Measurements from ENCODE around the gene CLCF1. TPM values are rescaled to one million over a fixed set of nuclear protein-coding genes. Genes with fewer than 3 reads are reported as not detected.

CLCF1 gene
- total and polyA plus RNA-seq, 8 donors, result 1.3 to 11.2 (median 2.6) TPM

DNA sequence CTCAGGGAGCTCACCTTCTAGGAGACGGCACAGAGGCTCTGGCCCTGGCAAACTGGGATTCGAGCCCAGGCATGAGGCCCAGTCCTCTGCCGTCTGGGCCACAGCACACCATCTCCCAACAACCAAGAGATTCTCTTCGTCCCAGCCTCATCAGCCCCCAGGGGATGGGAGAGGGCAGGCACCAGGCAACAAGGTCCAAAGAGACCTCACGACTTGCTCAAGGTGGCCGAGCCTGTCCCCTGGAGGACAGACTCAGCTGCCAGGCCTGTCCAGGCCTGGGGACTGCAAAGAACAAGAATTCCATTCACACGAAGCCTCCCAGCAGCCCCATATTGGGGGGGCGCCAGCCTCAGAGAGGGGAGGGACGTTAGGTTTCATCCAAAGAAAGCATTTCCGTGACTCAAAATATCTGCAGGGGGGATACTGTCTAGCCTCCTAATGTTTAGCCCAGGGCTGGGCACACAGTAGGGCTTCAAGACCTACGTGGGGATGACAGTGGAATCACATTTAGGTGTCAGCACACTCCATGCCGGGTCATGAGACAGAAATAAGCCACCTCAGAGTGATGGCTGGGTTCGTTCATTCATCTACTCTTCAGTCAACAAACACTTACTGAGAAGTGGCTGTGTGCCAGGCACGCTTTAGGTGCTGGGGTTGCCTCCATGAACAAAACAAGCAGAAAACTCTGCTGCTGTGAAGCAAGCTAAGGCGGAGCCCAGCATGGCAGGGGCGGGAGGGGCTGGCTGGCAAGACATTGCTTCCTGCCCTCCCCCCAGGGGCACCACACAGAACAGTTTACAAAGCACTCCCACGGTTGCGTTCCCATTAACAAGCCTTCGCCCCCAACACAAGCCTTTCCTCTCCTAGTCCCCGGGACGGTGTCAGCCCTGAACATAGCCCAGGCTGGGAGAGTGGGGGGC lies 43.3 kb upstream of the CLCF1 start:
- H3K27ac ChIP-seq, result no peak overlapping the region
- no peaks in the 10 kb centered on the region for H3K36me3 ChIP-seq
- H3K9me3 ChIP-seq, result no peaks in the 10 kb centered on the region
- no peak overlapping the region for H3K4me3 ChIP-seq
- 61 to 64% methylated on average over 19 to 21 of the region's 21 CpGs for WGBS, 2 donors
- peaks cover 0 to 14% (median 13%) of the 10 kb centered on the region in 3 donors for H3K4me1 ChIP-seq
- H3K27me3 ChIP-seq, result no peaks in the 10 kb centered on the region
- intact Hi-C loops (cut with DNase I), result loop anchor here in 1 of 3 donors (10.0 kb wide), 1 partner anchor 88 kb away; the partner anchor contains the start of genes CDK2AP2 and PITPNM1
- DNase-seq (peak in 2 of 6 donors; percentile 68 to 74), ATAC-seq (no peak), FAIRE-seq (no peak)
- TF ChIP-seq, protein P1, sequence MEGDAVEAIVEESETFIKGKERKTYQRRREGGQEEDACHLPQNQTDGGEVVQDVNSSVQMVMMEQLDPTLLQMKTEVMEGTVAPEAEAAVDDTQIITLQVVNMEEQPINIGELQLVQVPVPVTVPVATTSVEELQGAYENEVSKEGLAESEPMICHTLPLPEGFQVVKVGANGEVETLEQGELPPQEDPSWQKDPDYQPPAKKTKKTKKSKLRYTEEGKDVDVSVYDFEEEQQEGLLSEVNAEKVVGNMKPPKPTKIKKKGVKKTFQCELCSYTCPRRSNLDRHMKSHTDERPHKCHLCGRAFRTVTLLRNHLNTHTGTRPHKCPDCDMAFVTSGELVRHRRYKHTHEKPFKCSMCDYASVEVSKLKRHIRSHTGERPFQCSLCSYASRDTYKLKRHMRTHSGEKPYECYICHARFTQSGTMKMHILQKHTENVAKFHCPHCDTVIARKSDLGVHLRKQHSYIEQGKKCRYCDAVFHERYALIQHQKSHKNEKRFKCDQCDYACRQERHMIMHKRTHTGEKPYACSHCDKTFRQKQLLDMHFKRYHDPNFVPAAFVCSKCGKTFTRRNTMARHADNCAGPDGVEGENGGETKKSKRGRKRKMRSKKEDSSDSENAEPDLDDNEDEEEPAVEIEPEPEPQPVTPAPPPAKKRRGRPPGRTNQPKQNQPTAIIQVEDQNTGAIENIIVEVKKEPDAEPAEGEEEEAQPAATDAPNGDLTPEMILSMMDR (IDR thresholded peaks at IDR 0.05), result no peak

DNA sequence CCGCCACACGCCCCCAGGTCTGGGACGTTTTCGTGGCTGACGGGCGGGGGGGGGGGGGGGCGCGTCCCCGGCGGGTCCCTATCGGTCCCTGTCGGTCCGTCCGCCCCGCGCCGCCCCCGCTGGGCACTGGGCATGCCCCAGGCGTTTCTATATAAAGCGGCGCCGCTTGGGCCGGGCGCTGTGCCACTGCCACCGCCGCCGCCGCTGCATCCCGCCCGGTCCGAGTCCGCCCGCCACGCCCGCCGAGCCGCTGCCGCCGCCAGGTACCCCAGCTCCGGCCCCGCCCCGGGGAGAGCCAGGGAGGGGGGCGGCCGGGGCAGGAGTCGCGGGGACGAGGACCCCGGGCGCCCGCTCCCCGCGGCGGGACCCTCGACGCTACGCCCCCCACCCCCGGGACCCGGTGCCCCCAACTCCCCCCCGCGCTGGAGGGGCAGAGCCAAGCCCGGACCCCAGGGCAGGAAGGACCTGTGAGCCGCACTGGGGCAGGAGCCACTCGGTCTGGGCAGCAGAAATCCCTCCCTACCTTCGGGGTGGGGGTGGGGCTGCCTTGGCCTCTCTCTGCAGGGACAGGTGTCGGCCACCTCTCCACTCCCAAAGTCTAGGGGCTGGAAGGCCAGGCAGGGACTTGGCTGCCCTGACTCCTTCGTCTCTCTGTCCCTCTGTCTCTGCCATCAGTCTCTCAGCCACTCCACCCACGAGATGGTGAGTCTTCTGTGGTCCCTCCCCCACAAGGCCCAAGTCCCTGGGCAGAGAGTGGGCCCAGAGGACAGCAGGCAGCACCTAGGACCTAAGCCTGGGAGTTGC lies 42.3 kb upstream of the CLCF1 start, which contains the start of gene CARNS1:
Gene CARNS1 (plus strand): TSS at position 178 of the 804 bp plus-strand sequence. CDS start 522 bp downstream, at position 700.
- DNase-seq (peak in 4 of 6 donors; percentile 46 to 86 (median 63)), ATAC-seq (peak in 2 of 4 donors; percentile 18 to 34), FAIRE-seq (no peak)
- Histone ChIP-seq H3K36me3 (no peaks in the 10 kb centered on the region), H3K4me1 (peaks cover 0 to 14% (median 13%) of the 10 kb centered on the region in 3 donors), H3K9me3 (no peaks in the 10 kb centered on the region), H3K4me3 (peak within 1 kb of the TSS; percentile 12 to 44 (median 28)), H3K27ac (no peak within 1 kb of the TSS), H3K27me3 (no peaks in the 10 kb centered on the region)
- 2 to 5% methylated on average over 22 to 67 of the region's 67 CpGs for WGBS, 2 donors
- TF ChIP-seq, protein P1 (IDR thresholded peaks at IDR 0.05), result no peak
- intact Hi-C loops (cut with DNase I), result loop anchor here in 1 of 3 donors (10.0 kb wide), 1 partner anchor 89 kb away; the partner anchor contains the start of genes CDK2AP2 and PITPNM1

DNA sequence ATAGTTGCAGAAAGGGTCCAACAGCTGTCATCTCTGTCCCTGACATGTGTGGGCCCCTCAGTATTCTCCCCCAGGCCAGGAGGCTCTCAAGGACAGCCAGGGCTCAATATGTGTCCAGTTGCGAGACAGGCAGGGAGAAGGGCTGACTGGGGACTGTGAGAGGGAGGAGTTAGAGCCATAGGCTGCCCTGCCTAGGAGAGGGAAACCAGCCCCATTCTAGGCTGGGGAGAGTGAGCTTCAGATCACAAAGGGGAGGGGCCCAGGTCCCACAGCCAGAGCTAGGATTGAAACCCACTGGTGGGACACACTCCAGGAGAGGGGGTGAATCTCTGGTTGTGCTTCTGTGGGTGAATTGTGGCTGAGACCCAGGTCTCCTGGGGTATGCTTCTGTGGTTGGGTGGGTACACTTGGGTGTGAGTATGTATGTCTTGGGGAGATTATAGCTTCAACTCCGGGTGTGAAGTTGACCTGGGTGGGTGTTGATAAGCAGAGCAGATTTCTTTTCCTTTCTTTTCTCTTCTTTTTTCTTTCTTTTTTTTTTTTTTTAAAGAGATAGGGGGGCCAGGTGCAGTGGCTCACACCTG lies 40.0 kb upstream of the CLCF1 start:
- Histone ChIP-seq H3K4me3 (no peak overlapping the region), H3K27me3 (no peaks in the 10 kb centered on the region), H3K36me3 (no peaks in the 10 kb centered on the region), H3K9me3 (no peaks in the 10 kb centered on the region), H3K4me1 (peaks cover 0 to 2% (median 0%) of the 10 kb centered on the region in 3 donors), H3K27ac (no peak overlapping the region)
- intact Hi-C loops (cut with DNase I), result loop anchor here in 1 of 3 donors (10.0 kb wide), 1 partner anchor 91 kb away; the partner anchor contains the start of genes CDK2AP2 and PITPNM1
- DNase-seq, result no peak
- FAIRE-seq, result no peak
- ATAC-seq, result no peak
- WGBS, 2 donors, result 36 to 39% methylated on average over 2 of the region's 2 CpGs
- TF ChIP-seq, protein P1 (IDR thresholded peaks at IDR 0.05), result no peak

DNA sequence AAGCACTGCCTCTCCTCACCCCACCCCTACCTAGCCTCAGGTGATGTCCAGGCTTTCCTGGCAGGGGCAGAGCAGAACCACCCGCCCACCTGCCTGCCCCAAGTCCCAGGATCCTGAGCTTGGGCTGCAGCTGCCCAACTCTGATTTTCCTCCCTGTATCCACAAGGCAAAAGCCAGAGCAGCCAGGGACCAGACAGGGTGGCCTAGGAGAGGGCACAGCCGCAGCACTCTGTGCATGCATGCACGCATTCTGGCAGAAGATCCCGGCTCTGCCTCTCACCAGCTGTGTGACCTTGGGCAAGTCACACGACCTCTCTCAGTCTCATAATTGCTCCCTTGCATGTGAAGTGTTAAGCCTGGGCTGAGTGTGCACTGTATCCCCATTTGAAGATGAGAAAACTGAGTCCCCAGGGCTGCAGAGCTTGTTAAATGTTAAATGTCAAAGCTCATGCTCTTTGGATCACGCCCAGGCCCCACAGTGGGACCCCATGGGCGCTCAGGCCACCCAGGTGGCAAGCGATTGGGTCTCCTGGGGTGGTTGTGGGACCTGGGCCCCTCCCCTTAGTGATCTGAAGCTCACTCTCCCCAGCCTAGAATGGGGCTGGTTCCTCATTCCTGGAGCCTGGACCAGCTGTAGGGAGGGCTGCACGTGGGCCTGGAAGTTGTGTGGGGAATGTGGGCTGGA lies 39.2 kb upstream of the CLCF1 start:
- Histone ChIP-seq H3K36me3 (no peaks in the 10 kb centered on the region), H3K4me1 (peaks cover 0 to 2% (median 0%) of the 10 kb centered on the region in 3 donors), H3K27ac (no peak overlapping the region), H3K4me3 (no peak overlapping the region), H3K9me3 (no peaks in the 10 kb centered on the region), H3K27me3 (no peaks in the 10 kb centered on the region)
- TF ChIP-seq, protein P1 (IDR thresholded peaks at IDR 0.05), result no peak
- intact Hi-C loops (cut with DNase I), result loop anchor here in 1 of 3 donors (10.0 kb wide), 1 partner anchor 92 kb away; the partner anchor contains the start of genes CDK2AP2 and PITPNM1
- WGBS, 2 donors, result 33 to 43% methylated on average over 9 of the region's 9 CpGs
- ATAC-seq (no peak), DNase-seq (peak in 1 of 6 donors; percentile 68), FAIRE-seq (no peak)

Measured in pancreas (tissue), 10 donors.